CD14-positive monocyte (primary cell): Measurements from ENCODE around the gene DNAJB1. TPM values are rescaled to one million over a fixed set of nuclear protein-coding genes. Genes with fewer than 3 reads are reported as not detected.
"Not testable (repeated sequence)": the region's sequence is repeated elsewhere in the genome, so short reads cannot be mapped to it uniquely, and the experiment has no call there.

Experiments used
- DNase-seq, 3 donors: peaks; one replicate each; pipeline ENCODE4 v3.0.0-alpha.2; 2011 to 2022
- H2AFZ ChIP-seq: 2 replicates; pipeline ENCODE4 v1.6.0; 2012; ENCODE audit warnings: mild to moderate bottlenecking, low read depth, low read length, inconsistent platforms; ENCODE audit not compliant: insufficient read depth, poor library complexity, severe bottlenecking
- H3K27ac ChIP-seq, 2 donors: 1 replicate in 1 of 2; 2 replicates in 1 of 2; pipeline ENCODE4 v1.5.1; 2012 to 2013; ENCODE audit warnings: low read length in 2 of 2, control low read depth in 1 of 2, inconsistent platforms in 1 of 2, low read depth in 1 of 2, mild to moderate bottlenecking in 1 of 2
- H3K27me3 ChIP-seq, 2 donors: one replicate each; pipeline versions ENCODE4 v1.6.0 to v1.6.1; 2011 to 2013; ENCODE audit warnings: low read length in 2 of 2; ENCODE audit not compliant: control insufficient read depth in 2 of 2, insufficient read depth in 2 of 2
- H3K36me3 ChIP-seq, 2 donors: replicated peaks in 1 of 2; 1 replicate in 1 of 2; 2 replicates in 1 of 2; pipeline versions ENCODE4 v1.5.1 to v1.6.1; 2012 to 2013; ENCODE audit warnings: low read length in 2 of 2, control low read depth in 1 of 2, inconsistent platforms in 1 of 2, mild to moderate bottlenecking in 1 of 2; ENCODE audit not compliant: insufficient read depth in 2 of 2, control insufficient read depth in 1 of 2
- H3K4me1 ChIP-seq, 2 donors: 1 replicate in 1 of 2; 2 replicates in 1 of 2; pipeline versions ENCODE4 v1.5.1 to v1.6.1; 2012 to 2013; ENCODE audit warnings: low read length in 2 of 2, control low read depth in 1 of 2, inconsistent platforms in 1 of 2, mild to moderate bottlenecking in 1 of 2, moderate library complexity in 1 of 2; ENCODE audit not compliant: insufficient read depth in 2 of 2, control insufficient read depth in 1 of 2
- H3K4me2 ChIP-seq: replicated peaks from 2 replicates; pipeline ENCODE3; 2012; ENCODE audit warnings: low read length, moderate library complexity, mild to moderate bottlenecking; ENCODE audit not compliant: poor library complexity, severe bottlenecking; ENCODE audit errors: extremely low read depth
- H3K4me3 ChIP-seq, 3 experiments: fragments of 200-600 bp in 1 of 3; sonication (generic) in 1 of 3; replicated peaks in 1 of 3; 1 replicate in 2 of 3; 2 replicates in 1 of 3; pipeline ENCODE4 v1.5.1; 2011 to 2013; ENCODE audit warnings: low read length in 3 of 3, mild to moderate bottlenecking in 3 of 3, control low read depth in 2 of 3, low read depth in 2 of 3, inconsistent platforms in 1 of 3, moderate library complexity in 1 of 3
- H3K79me2 ChIP-seq: 2 replicates; pipeline ENCODE4 v1.6.0; 2012; ENCODE audit warnings: mild to moderate bottlenecking, control low read depth, inconsistent platforms, low read length, moderate library complexity; ENCODE audit not compliant: insufficient read depth
- H3K9ac ChIP-seq: 2 replicates; pipeline ENCODE4 v1.6.0; 2017; ENCODE audit warnings: low read length, mild to moderate bottlenecking; ENCODE audit not compliant: insufficient read depth, poor library complexity, severe bottlenecking
- H3K9me3 ChIP-seq, 2 donors: replicated peaks in 1 of 2; 1 replicate in 1 of 2; 2 replicates in 1 of 2; pipeline versions ENCODE4 v1.5.1 to v1.6.1; 2012 to 2013; ENCODE audit warnings: low read length in 2 of 2, control low read depth in 1 of 2; ENCODE audit not compliant: control insufficient read depth in 1 of 2, insufficient read depth in 1 of 2
- H4K20me1 ChIP-seq: 2 replicates; pipeline ENCODE4 v1.6.0; 2012; ENCODE audit warnings: mild to moderate bottlenecking, low read length, control low read depth, moderate library complexity; ENCODE audit not compliant: insufficient read depth
- H3K27ac Mint-ChIP-seq, 7 donors: one replicate each; pipeline ENCODE4 v1.8.0; 2020; ENCODE audit warnings: mild to moderate bottlenecking in 7 of 7, mixed read lengths in 7 of 7, moderate library complexity in 6 of 7, inconsistent platforms in 2 of 7
- H3K27me3 Mint-ChIP-seq, 3 donors: one replicate each; pipeline ENCODE4 v1.8.0; 2021 to 2022; ENCODE audit warnings: low read depth in 3 of 3, mild to moderate bottlenecking in 3 of 3, mixed read lengths in 3 of 3, moderate library complexity in 3 of 3, inconsistent platforms in 1 of 3
- H3K36me3 Mint-ChIP-seq, 2 donors: one replicate each; pipeline ENCODE4 v1.8.0; 2020; ENCODE audit warnings: mixed read lengths in 2 of 2, inconsistent platforms in 1 of 2, mild to moderate bottlenecking in 1 of 2
- H3K4me1 Mint-ChIP-seq: one replicate; pipeline ENCODE4 v1.8.0; 2020; ENCODE audit warnings: mild to moderate bottlenecking, mixed read lengths
- H3K4me3 Mint-ChIP-seq, 2 donors: one replicate each; pipeline ENCODE4 v1.8.0; 2020; ENCODE audit warnings: mild to moderate bottlenecking in 2 of 2, mixed read lengths in 2 of 2, moderate library complexity in 1 of 2
- H3K9me3 Mint-ChIP-seq, 7 donors: one replicate each; pipeline ENCODE4 v1.8.0; 2020 to 2022; ENCODE audit warnings: mixed read lengths in 7 of 7, mild to moderate bottlenecking in 6 of 7, moderate library complexity in 6 of 7, inconsistent platforms in 2 of 7
- WGBS: methylation state at CpG from one replicate; pipeline ENCODE4 v1.1.5; 2013; ENCODE audit warnings: missing lambda C conversion rate; ENCODE audit not compliant: insufficient coverage; 5-methylcytosine and 5-hydroxymethylcytosine counted together
- intact Hi-C, 2 donors: fragments of 100-400 bp; cut with micrococcal nuclease; formaldehyde crosslinking; loops; one replicate each; pipeline versions ENCODE4 v1.15.0 to v1.15.1; 2023
- polyA plus RNA-seq, 3 donors: library from polyadenylated mRNA; depleted of rRNA in 1 of 3; unstranded in 2 of 3; stranded (reverse) in 1 of 3; fragments of 300-500 nt in 2 of 3; fragments of >200 nt in 1 of 3; fragmentation: Illumina TruSeq in 2 of 3; gene quantifications; 1 replicate in 2 of 3; 2 replicates in 1 of 3; pipeline ENCODE4 v1.2.3, GENCODE V29; 2012 to 2021
- TF ChIP-seq, protein P1 (sequence below): fragments of 200-600 bp; IDR thresholded peaks from one replicate; pipeline ENCODE4 v1.8.0; 2022; ENCODE audit warnings: antibody characterized with exemption, mild to moderate bottlenecking

DNAJB1 gene
- polyA plus RNA-seq, 3 donors: 59.3 to 107 (median 70.9) TPM

DNA sequence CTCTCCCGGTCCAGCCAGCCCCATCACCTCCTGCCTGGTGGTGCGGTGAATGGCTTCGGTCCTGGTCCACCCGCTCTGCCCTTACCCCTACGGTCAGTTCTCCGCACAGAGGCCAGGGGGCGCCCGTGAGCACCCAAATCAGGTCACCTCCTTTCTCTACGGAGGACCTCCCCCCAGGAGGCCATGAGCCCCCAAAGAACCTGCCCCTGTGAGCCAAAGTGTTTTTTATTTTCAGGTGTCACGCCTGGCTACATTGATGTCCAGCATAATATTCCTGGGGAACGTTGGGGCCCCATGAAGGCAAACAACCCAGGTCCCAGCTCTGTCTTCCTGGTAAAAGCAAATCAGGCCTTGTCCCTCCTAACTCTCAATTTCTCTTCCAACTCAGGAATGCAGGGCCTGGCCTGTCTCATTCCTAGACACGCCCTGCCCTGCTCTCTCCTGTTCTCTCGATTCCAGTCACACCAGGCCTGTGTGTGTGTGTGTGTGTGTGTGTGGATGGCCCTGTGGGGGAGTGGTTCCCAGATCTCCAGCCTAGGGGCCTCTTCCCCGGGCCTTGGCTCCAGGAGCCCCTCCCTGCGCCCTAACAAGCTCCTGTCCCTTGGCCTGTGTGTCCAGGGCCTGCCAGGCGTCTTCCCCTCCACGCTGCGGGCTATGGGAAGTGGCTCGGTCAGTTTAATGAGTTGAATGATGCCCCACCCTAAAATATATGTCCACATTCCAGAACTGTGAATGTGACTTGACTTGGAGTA, 12.5 kb downstream of the DNAJB1 start:
- H3K4me2 ChIP-seq: no peak overlapping the region
- H3K4me3 ChIP-seq: no peak overlapping the region
- Mint-ChIP-seq H3K4me3 (no peak overlapping the region), H3K9me3 (no peaks in the 10 kb centered on the region), H3K27me3 (peaks cover 5 to 8% (median 5%) of the 10 kb centered on the region in 3 donors), H3K27ac (peak overlapping the region in 6 of 7 donors; percentile 8 to 74 (median 42)), H3K36me3 (peaks cover 2 to 5% of the 10 kb centered on the region in 2 donors), H3K4me1 (peaks cover 48% of the 10 kb centered on the region)
- no peaks in the 10 kb centered on the region for H3K79me2 ChIP-seq
- peak; percentile 47 to 63 (median 56) for DNase-seq
- intact Hi-C loops: no loop called here
- H3K27ac ChIP-seq: no peak overlapping the region
- TF ChIP-seq, protein P1, sequence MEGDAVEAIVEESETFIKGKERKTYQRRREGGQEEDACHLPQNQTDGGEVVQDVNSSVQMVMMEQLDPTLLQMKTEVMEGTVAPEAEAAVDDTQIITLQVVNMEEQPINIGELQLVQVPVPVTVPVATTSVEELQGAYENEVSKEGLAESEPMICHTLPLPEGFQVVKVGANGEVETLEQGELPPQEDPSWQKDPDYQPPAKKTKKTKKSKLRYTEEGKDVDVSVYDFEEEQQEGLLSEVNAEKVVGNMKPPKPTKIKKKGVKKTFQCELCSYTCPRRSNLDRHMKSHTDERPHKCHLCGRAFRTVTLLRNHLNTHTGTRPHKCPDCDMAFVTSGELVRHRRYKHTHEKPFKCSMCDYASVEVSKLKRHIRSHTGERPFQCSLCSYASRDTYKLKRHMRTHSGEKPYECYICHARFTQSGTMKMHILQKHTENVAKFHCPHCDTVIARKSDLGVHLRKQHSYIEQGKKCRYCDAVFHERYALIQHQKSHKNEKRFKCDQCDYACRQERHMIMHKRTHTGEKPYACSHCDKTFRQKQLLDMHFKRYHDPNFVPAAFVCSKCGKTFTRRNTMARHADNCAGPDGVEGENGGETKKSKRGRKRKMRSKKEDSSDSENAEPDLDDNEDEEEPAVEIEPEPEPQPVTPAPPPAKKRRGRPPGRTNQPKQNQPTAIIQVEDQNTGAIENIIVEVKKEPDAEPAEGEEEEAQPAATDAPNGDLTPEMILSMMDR: peak; percentile 95
- no peaks in the 10 kb centered on the region for H3K27me3 ChIP-seq
- H3K36me3 ChIP-seq: no peaks in the 10 kb centered on the region
- H2AFZ ChIP-seq: no peak overlapping the region
- whole genome bisulfite sequencing: 28% methylated on average over 13 of the region's 19 CpGs
- H4K20me1 ChIP-seq: no peaks in the 10 kb centered on the region
- no peaks in the 10 kb centered on the region for H3K9me3 ChIP-seq
- H3K9ac ChIP-seq: no peak overlapping the region
- peaks cover 38 to 49% of the 10 kb centered on the region in 2 donors for H3K4me1 ChIP-seq

DNA sequence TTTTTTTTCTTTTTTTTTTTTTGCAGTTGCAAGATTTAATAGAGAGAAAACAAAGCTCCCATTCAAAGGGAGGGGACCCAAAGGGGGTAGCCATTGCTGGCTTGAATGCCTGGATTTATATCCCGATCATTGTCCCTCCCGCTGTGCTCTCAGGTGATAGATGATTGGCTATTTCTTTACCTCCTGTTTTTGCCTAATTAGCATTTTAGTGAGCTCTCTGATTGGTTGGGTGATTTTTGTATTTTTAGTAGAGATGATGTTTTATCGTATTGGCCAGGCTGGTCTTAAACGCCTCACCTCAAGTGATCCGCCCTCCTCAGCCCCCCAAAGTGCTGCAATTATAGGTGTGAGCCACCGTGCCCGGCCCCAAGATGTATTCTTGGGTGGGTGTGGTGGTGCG, 13.6 kb downstream of the DNAJB1 start:
- H3K27me3 ChIP-seq, H3K4me2 ChIP-seq, intact Hi-C loops, H3K9me3 ChIP-seq, H3K36me3 ChIP-seq, H3K27ac ChIP-seq, H3K9me3 Mint-ChIP-seq, H3K4me3 ChIP-seq, H4K20me1 ChIP-seq, H3K79me2 ChIP-seq, H2AFZ ChIP-seq, H3K27ac Mint-ChIP-seq, DNase-seq, H3K27me3 Mint-ChIP-seq, H3K36me3 Mint-ChIP-seq, H3K9ac ChIP-seq: not testable (repeated sequence)
- peaks cover 37% of the 10 kb centered on the region for H3K4me1 Mint-ChIP-seq
- H3K4me1 ChIP-seq: peaks cover 27 to 38% of the 10 kb centered on the region in 2 donors
- WGBS: no CpG with 5 or more reads among the region's 8 CpGs
- H3K4me3 Mint-ChIP-seq: peak overlapping the region in 1 of 2 donors; percentile 49
